ENCODE measurements around the gene PRDM8.

PRDM8 gene

DNA sequence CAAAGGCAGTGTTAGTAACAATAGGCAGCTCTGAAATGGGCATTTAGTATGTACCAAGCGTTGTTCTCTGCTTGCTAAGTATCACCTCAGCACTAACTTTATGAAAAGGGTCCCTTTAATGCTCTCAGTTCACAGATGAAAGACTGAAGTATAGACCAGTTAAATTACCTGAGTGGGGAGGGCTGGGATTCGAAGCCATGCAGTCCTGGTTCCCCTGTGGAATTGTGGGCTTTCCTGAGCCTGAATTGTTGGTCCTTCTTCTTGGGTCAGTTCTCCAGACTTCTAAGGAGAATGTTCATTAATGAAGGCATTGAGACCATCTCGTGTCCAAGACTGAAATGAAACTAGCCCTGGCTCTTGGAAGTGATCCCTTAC lies 7.7 kb upstream of the PRDM8 start:
- Histone ChIP-seq H3K9me2 (replicated peaks; ENCODE audit: insufficient read depth, low read length) (no peaks in the 10 kb centered on the region), H3K4me3 (ENCODE audit: low read length) (no peak overlapping the region), H3K27ac (ENCODE audit: low read length) (no peak overlapping the region), H3K9me3 (replicated peaks; ENCODE audit: insufficient read depth, low read length) (no peaks in the 10 kb centered on the region), H3F3A (ENCODE audit: insufficient read depth, low read length) (no peaks in the 10 kb centered on the region), H3K4me1 (ENCODE audit: low read length) (no peaks in the 10 kb centered on the region), H3K36me3 (replicated peaks; ENCODE audit: insufficient read depth, low read length) (no peaks in the 10 kb centered on the region), H3K9ac (ENCODE audit: low read length) (no peak overlapping the region), H3K27me3 (replicated peaks; ENCODE audit: insufficient read depth, low read length) (peaks cover 8% of the 10 kb centered on the region), H3K4me2 (ENCODE audit: low read depth, low read length) (no peak overlapping the region), H3K79me2 (ENCODE audit: low read length) (no peaks in the 10 kb centered on the region), H4K20me1 (ENCODE audit: insufficient read depth, low read length) (no peaks in the 10 kb centered on the region), H2AFZ (ENCODE audit: low read length) (no peak overlapping the region)
- TF ChIP-seq EZH2 (optimal IDR thresholded peaks at IDR 0.05; ENCODE audit: low read depth, low read length) (no peak), EZH2phosphoT487 (IDR thresholded peaks at IDR 0.05; ENCODE audit: low read length) (no peak)
- TF ChIP-seq, protein P1, sequence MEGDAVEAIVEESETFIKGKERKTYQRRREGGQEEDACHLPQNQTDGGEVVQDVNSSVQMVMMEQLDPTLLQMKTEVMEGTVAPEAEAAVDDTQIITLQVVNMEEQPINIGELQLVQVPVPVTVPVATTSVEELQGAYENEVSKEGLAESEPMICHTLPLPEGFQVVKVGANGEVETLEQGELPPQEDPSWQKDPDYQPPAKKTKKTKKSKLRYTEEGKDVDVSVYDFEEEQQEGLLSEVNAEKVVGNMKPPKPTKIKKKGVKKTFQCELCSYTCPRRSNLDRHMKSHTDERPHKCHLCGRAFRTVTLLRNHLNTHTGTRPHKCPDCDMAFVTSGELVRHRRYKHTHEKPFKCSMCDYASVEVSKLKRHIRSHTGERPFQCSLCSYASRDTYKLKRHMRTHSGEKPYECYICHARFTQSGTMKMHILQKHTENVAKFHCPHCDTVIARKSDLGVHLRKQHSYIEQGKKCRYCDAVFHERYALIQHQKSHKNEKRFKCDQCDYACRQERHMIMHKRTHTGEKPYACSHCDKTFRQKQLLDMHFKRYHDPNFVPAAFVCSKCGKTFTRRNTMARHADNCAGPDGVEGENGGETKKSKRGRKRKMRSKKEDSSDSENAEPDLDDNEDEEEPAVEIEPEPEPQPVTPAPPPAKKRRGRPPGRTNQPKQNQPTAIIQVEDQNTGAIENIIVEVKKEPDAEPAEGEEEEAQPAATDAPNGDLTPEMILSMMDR (IDR thresholded peaks at IDR 0.05; ENCODE audit: low read length): no peak
- no peak for DNase-seq

DNA sequence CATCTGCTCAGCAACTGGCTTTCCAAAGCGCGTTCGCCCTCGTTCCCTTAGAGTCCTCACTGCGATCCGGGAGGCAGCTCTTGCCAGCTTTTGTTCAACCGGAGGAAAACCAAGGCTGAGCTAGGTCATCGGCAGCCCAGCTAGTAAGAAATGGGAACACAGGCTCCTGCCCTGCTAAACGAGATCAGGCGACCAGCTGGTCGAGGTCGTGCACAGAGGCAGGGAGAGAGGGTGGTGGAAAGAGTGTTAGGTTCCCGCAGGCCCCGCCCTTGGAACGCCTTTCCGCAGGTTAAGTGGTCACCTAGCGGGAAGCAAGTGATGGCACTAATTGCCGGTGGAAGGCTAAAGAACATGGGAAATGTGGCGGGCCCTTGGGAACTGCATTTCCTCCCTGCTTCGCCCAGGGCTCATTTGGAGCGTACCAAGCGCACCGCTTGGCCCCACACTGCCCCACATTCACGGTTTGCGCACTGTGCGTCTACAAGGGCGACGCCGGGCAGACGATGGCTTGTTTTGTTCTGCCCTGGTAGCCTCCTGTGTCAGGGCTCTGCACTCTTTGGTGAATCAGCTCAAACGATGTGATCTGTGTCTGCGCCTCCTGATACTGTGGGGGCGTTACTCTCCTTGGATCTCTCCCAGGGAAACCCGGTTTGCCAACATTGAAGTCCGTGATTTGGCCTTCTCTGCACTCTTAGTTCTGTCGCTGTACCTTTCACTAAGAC lies 7.2 kb upstream of the PRDM8 start:
- Histone ChIP-seq H3K9me2 (replicated peaks; ENCODE audit: insufficient read depth, low read length) (no peaks in the 10 kb centered on the region), H3K9ac (ENCODE audit: low read length) (no peak overlapping the region), H4K20me1 (ENCODE audit: insufficient read depth, low read length) (no peaks in the 10 kb centered on the region), H3K27ac (ENCODE audit: low read length) (no peak overlapping the region), H3K4me2 (ENCODE audit: low read depth, low read length) (no peak overlapping the region), H3K79me2 (ENCODE audit: low read length) (no peaks in the 10 kb centered on the region), H3K4me1 (ENCODE audit: low read length) (no peaks in the 10 kb centered on the region), H3K9me3 (replicated peaks; ENCODE audit: insufficient read depth, low read length) (no peaks in the 10 kb centered on the region), H3F3A (ENCODE audit: insufficient read depth, low read length) (no peaks in the 10 kb centered on the region), H3K27me3 (replicated peaks; ENCODE audit: insufficient read depth, low read length) (peaks cover 8% of the 10 kb centered on the region), H2AFZ (ENCODE audit: low read length) (no peak overlapping the region), H3K4me3 (ENCODE audit: low read length) (no peak overlapping the region), H3K36me3 (replicated peaks; ENCODE audit: insufficient read depth, low read length) (no peaks in the 10 kb centered on the region)
- no peak for DNase-seq
- TF ChIP-seq EZH2 (optimal IDR thresholded peaks at IDR 0.05; ENCODE audit: low read depth, low read length) (no peak), EZH2phosphoT487 (IDR thresholded peaks at IDR 0.05; ENCODE audit: low read length) (no peak)
- TF ChIP-seq, protein P1 (IDR thresholded peaks at IDR 0.05; ENCODE audit: low read length): no peak

DNA sequence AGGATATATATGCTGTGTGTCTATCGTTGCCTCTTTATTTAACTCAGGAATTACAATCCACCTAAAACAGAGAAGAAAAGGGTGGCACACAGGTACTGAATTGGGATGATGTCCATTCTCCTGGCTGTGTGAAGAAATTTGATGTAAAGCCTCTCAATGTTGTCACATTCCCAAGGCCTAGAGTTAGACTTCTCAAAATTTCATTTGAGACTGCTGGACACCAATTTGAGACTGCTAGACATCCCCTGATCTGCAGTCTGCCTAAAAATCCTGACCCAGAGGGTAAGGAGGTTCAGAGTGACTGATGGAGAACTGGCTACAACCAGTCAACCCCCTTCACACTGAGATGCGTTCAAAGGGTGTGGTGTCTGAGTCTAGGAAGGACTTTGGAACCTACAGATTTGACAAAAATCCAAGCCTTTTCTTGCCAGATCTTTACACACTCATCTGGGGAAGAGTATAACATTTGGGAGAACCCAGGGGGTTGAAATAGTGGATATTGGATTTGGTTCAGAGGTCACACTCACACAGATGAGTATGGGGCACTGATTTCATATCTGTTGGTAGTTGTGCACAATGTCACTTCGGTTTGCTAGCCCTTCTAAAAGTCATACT lies 4.9 kb upstream of the PRDM8 start:
- H3K9me2 ChIP-seq (replicated peaks; ENCODE audit: insufficient read depth, low read length): no peaks in the 10 kb centered on the region
- H3K36me3 ChIP-seq (replicated peaks; ENCODE audit: insufficient read depth, low read length): no peaks in the 10 kb centered on the region
- H4K20me1 ChIP-seq (ENCODE audit: insufficient read depth, low read length): no peaks in the 10 kb centered on the region
- H3K4me1 ChIP-seq (ENCODE audit: low read length): no peaks in the 10 kb centered on the region
- no peak overlapping the region for H3K27ac ChIP-seq (ENCODE audit: low read length)
- no peak overlapping the region for H2AFZ ChIP-seq (ENCODE audit: low read length)
- TF ChIP-seq EZH2 (optimal IDR thresholded peaks at IDR 0.05; ENCODE audit: low read depth, low read length): no peak
- TF ChIP-seq, protein P1 (IDR thresholded peaks at IDR 0.05; ENCODE audit: low read length): no peak
- TF ChIP-seq EZH2phosphoT487 (IDR thresholded peaks at IDR 0.05; ENCODE audit: low read length): no peak
- no peaks in the 10 kb centered on the region for H3F3A ChIP-seq (ENCODE audit: insufficient read depth, low read length)
- H3K9me3 ChIP-seq (replicated peaks; ENCODE audit: insufficient read depth, low read length): no peaks in the 10 kb centered on the region
- no peak overlapping the region for H3K9ac ChIP-seq (ENCODE audit: low read length)
- no peaks in the 10 kb centered on the region for H3K27me3 ChIP-seq (replicated peaks; ENCODE audit: insufficient read depth, low read length)
- no peaks in the 10 kb centered on the region for H3K79me2 ChIP-seq (ENCODE audit: low read length)
- H3K4me3 ChIP-seq (ENCODE audit: low read length): no peak overlapping the region
- no peak overlapping the region for H3K4me2 ChIP-seq (ENCODE audit: low read depth, low read length)
- no peak for DNase-seq
